H1 (cell line): ENCODE data around the gene C17orf107. TPM values are rescaled to one million over a fixed set of nuclear protein-coding genes. Genes with fewer than 3 reads are reported as not detected.
"Not testable (repeated sequence)": the region's sequence is repeated elsewhere in the genome, so short reads cannot be mapped to it uniquely, and the experiment has no call there.

Source experiments
- CTCF ChIA-PET: fragments of 300-600 bp; sonication (Branson Sonifier 250); formaldehyde crosslinking; loops from one replicate; lab custom pipeline; 2021; ENCODE audit not compliant: partially characterized antibody; lab: Charles Lee
- POLR2A ChIA-PET: fragments of 300-600 bp; sonication (Branson Sonifier 250); formaldehyde crosslinking; loops from one replicate; lab custom pipeline; 2021; ENCODE audit warnings: inconsistent platforms; ENCODE audit not compliant: partially characterized antibody; lab: Charles Lee
- DNase-seq, 2 experiments: peaks; one replicate each; pipeline versions ENCODE4 v3.0.0 to v3.0.0-alpha.2; 2010 to 2022; ENCODE audit warnings: low spot score in 2 of 2, low read depth in 1 of 2, mixed read lengths in 1 of 2
- FAIRE-seq: peaks from 2 replicates; lab custom pipeline; 2011; peaks lifted over from hg19 to GRCh38; lab: Jason Lieb, UNC
- H2AFZ ChIP-seq: 2 replicates; pipeline ENCODE4 v1.8.1; 2012; ENCODE audit warnings: low read length, inconsistent platforms
- H2AK5ac ChIP-seq: 2 replicates; pipeline ENCODE4 v1.6.1; 2013; ENCODE audit warnings: low read depth, low read length
- H2BK120ac ChIP-seq: replicated peaks from 2 replicates; pipeline ENCODE3; 2013; ENCODE audit warnings: low read depth, low read length, inconsistent platforms
- H2BK12ac ChIP-seq: 2 replicates; pipeline ENCODE4 v1.6.1; 2013; ENCODE audit warnings: low read depth, low read length
- H2BK15ac ChIP-seq: 2 replicates; pipeline ENCODE4 v1.6.1; 2013; ENCODE audit warnings: low read length
- H2BK20ac ChIP-seq: 2 replicates; pipeline ENCODE4 v1.6.1; 2013; ENCODE audit warnings: low read length
- H2BK5ac ChIP-seq: 2 replicates; pipeline ENCODE4 v1.6.1; 2013; ENCODE audit warnings: low read depth, low read length
- H3K14ac ChIP-seq: 2 replicates; pipeline ENCODE4 v1.6.1; 2013; ENCODE audit warnings: inconsistent platforms; ENCODE audit not compliant: insufficient read length
- H3K18ac ChIP-seq: 2 replicates; pipeline ENCODE4 v1.6.1; 2013; ENCODE audit warnings: low read length; ENCODE audit errors: extremely low read depth
- H3K23ac ChIP-seq: 2 replicates; pipeline ENCODE4 v1.6.1; 2013; ENCODE audit warnings: inconsistent platforms; ENCODE audit not compliant: insufficient read length
- H3K23me2 ChIP-seq: 2 replicates; pipeline ENCODE4 v1.6.1; 2013; ENCODE audit warnings: low read depth, low read length
- H3K27ac ChIP-seq: 2 replicates; pipeline ENCODE4 v1.6.1; 2011; ENCODE audit warnings: low read depth, low read length, inconsistent platforms
- H3K27me3 ChIP-seq, 4 experiments: replicated peaks in 1 of 4; 1 replicate in 1 of 4; 2 replicates in 3 of 4; pipeline versions ENCODE4 v1.6.1 to v1.8.1; 2011 to 2013; ENCODE audit warnings: low read length in 3 of 4, mild to moderate bottlenecking in 3 of 4, inconsistent platforms in 2 of 4, mixed read lengths in 2 of 4, moderate library complexity in 1 of 4; ENCODE audit not compliant: control insufficient read depth in 3 of 4, insufficient read depth in 3 of 4; ENCODE audit errors: extremely low read depth in 1 of 4
- H3K36me3 ChIP-seq, 4 experiments: 2 replicates each; pipeline versions ENCODE4 v1.6.1 to v1.8.1; 2011 to 2013; ENCODE audit warnings: mild to moderate bottlenecking in 4 of 4, low read length in 3 of 4, moderate library complexity in 2 of 4, control low read depth in 1 of 4, inconsistent platforms in 1 of 4; ENCODE audit not compliant: insufficient read depth in 4 of 4, control insufficient read depth in 2 of 4
- H3K4ac ChIP-seq: replicated peaks from 2 replicates; pipeline ENCODE3; 2013; ENCODE audit warnings: low read length, low read depth, mixed read lengths, inconsistent platforms; ENCODE audit not compliant: insufficient read length
- H3K4me1 ChIP-seq, 4 experiments: replicated peaks in 1 of 4; 1 replicate in 1 of 4; 2 replicates in 3 of 4; pipeline versions ENCODE4 v1.6.1 to v1.8.1; 2011 to 2013; ENCODE audit warnings: low read length in 3 of 4, inconsistent platforms in 2 of 4, mixed read lengths in 1 of 4; ENCODE audit not compliant: insufficient read depth in 4 of 4, control insufficient read depth in 3 of 4
- H3K4me2 ChIP-seq, 2 experiments: 2 replicates each; pipeline versions ENCODE4 v1.6.1 to v1.8.1; 2011 to 2013; ENCODE audit warnings: low read depth in 2 of 2, low read length in 2 of 2, control low read depth in 1 of 2, inconsistent platforms in 1 of 2, mild to moderate bottlenecking in 1 of 2; ENCODE audit not compliant: insufficient read depth in 1 of 2
- H3K4me3 ChIP-seq, 4 experiments: fragments of 200-600, 300-600 bp in 1 of 4; sonication (generic), shearing (Covaris generic), sonication (Bioruptor Twin) in 1 of 4; 2 replicates each; pipeline versions ENCODE4 v1.5.1 to v1.8.1; 2011 to 2016; ENCODE audit warnings: low read length in 4 of 4, low read depth in 3 of 4, control low read depth in 2 of 4, inconsistent platforms in 2 of 4, mild to moderate bottlenecking in 2 of 4, mixed read lengths in 1 of 4, moderate library complexity in 1 of 4; ENCODE audit not compliant: insufficient read depth in 2 of 4; ENCODE audit errors: extremely low read depth in 1 of 4
- H3K56ac ChIP-seq: replicated peaks from 2 replicates; pipeline ENCODE3; 2013; ENCODE audit warnings: low read depth, mild to moderate bottlenecking, mixed read lengths, low read length, inconsistent platforms; ENCODE audit not compliant: insufficient read length
- H3K79me1 ChIP-seq: 2 replicates; pipeline ENCODE4 v1.6.1; 2013; ENCODE audit warnings: low read depth, low read length, control low read depth
- H3K79me2 ChIP-seq, 2 experiments: 2 replicates each; pipeline versions ENCODE4 v1.6.1 to v1.8.1; 2012 to 2013; ENCODE audit warnings: low read length in 2 of 2, mild to moderate bottlenecking in 2 of 2, inconsistent platforms in 1 of 2; ENCODE audit not compliant: insufficient read depth in 2 of 2, control insufficient read depth in 1 of 2
- H3K9ac ChIP-seq, 4 experiments: replicated peaks in 1 of 4; 1 replicate in 1 of 4; 2 replicates in 3 of 4; pipeline versions ENCODE4 v1.6.1 to v1.8.1; 2011 to 2013; ENCODE audit warnings: low read depth in 3 of 4, low read length in 3 of 4, control low read depth in 2 of 4, mild to moderate bottlenecking in 2 of 4, moderate library complexity in 2 of 4, inconsistent platforms in 1 of 4; ENCODE audit errors: extremely low read depth in 1 of 4
- H3K9me3 ChIP-seq, 2 experiments: 2 replicates each; pipeline versions ENCODE4 v1.6.1 to v1.8.1; 2012 to 2013; ENCODE audit warnings: mild to moderate bottlenecking in 2 of 2, moderate library complexity in 2 of 2, control low read depth in 1 of 2, inconsistent platforms in 1 of 2, low read depth in 1 of 2, low read length in 1 of 2, mixed read lengths in 1 of 2; ENCODE audit not compliant: insufficient read depth in 2 of 2
- H4K20me1 ChIP-seq, 2 experiments: replicated peaks in 1 of 2; 2 replicates each; pipeline versions ENCODE3 to v1.8.1; 2011 to 2013; ENCODE audit warnings: inconsistent platforms in 2 of 2, low read length in 2 of 2, mild to moderate bottlenecking in 1 of 2; ENCODE audit not compliant: insufficient read depth in 2 of 2, control insufficient read depth in 1 of 2
- H4K5ac ChIP-seq: 2 replicates; pipeline ENCODE4 v1.6.1; 2013; ENCODE audit warnings: low read length, low read depth, mixed read lengths, inconsistent platforms; ENCODE audit not compliant: insufficient read length
- H4K8ac ChIP-seq: 2 replicates; pipeline ENCODE4 v1.8.0; 2013; ENCODE audit warnings: mild to moderate bottlenecking, moderate library complexity, low read length, inconsistent platforms; ENCODE audit not compliant: insufficient read depth; ENCODE audit errors: extremely low read depth
- H4K91ac ChIP-seq: replicated peaks from 2 replicates; pipeline ENCODE3; 2013; ENCODE audit warnings: low read length, mixed read lengths, inconsistent platforms; ENCODE audit not compliant: insufficient read length
- WGBS, 2 experiments: shearing (Covaris generic) in 1 of 2; methylation state at CpG; one replicate each; pipeline versions ENCODE4 v1.1.6 to v1.1.7; 2013 to 2015; ENCODE audit warnings: low lambda C conversion rate in 2 of 2, mixed read lengths in 2 of 2, inconsistent platforms in 1 of 2, low coverage in 1 of 2, missing lambda C conversion rate in 1 of 2; ENCODE audit not compliant: insufficient replicate concordance in 2 of 2, insufficient coverage in 1 of 2, insufficient read length in 1 of 2; ENCODE audit errors: extremely low coverage in 1 of 2, missing lambda C conversion rate in 1 of 2; 5-methylcytosine and 5-hydroxymethylcytosine counted together
- polyA plus RNA-seq, 7 experiments: library from polyadenylated mRNA; depleted of rRNA in 3 of 7; stranded (reverse) in 5 of 7; unstranded in 2 of 7; fragments of >200 nt in 5 of 7; fragments of 200-250 nt in 2 of 7; gene quantifications; 1 replicate in 5 of 7; 2 replicates in 1 of 7; 4 replicates in 1 of 7; pipeline versions ENCODE4 v1.2.1 to v1.2.3, GENCODE V29; 2011 to 2013; ENCODE audit warnings: missing spikeins in 2 of 7, mixed read lengths in 2 of 7
- total RNA-seq: library from RNA; stranded (reverse); fragmentation: NEBNext Ultra II Directional; extraction: Animal tissue kit (Norgen Biotek cat#: 25700); gene quantifications from 2 replicates; pipeline ENCODE4 v1.2.1, GENCODE V29; 2021

C17orf107 gene
- total and polyA plus RNA-seq, 2 of the 8 experiments (the other 6 are each of a cell fraction or from before 2014, with no cell fraction given): 0.39 to 0.45 TPM

GRCh38 chr17:4857347-4857746, 42.0 kb upstream of the C17orf107 start:
- peaks cover 12% of the 10 kb centered on the region for H3K79me1 ChIP-seq
- H3K4me3 ChIP-seq, H3K27me3 ChIP-seq, H3K23me2 ChIP-seq, FAIRE-seq, H3K36me3 ChIP-seq, H4K8ac ChIP-seq, H3K27ac ChIP-seq, H3K56ac ChIP-seq, H3K14ac ChIP-seq, H4K20me1 ChIP-seq, H4K5ac ChIP-seq, DNase-seq, H3K9me3 ChIP-seq, H3K9ac ChIP-seq, H2AFZ ChIP-seq, H3K23ac ChIP-seq: not testable (repeated sequence)
- H3K79me2 ChIP-seq: peaks cover 0 to 37% of the 10 kb centered on the region in 2 experiments; a peak in 2 of 4 replicates
- peak overlapping the region; percentile 51 to 54 for H3K4me2 ChIP-seq
- H3K18ac ChIP-seq: peak overlapping the region; percentile 62; the same call in 1 of the 2 replicates
- H2BK12ac ChIP-seq: peak overlapping the region; percentile 91; the same call in 1 of the 2 replicates
- ChIA-PET CTCF (interaction anchor here (0.7 to 3.5 kb wide), 12 partner anchors 10 to 291 kb away, joined by 3 to 15 read pairs (median 4); no protein-coding TSS in a partner anchor), POLR2A (interaction anchor here (0.7 to 2.8 kb wide), 10 partner anchors 7 to 492 kb away, joined by 3 to 15 read pairs (median 3); partner anchors contain the start of gene PFN1)
- peak overlapping the region; percentile 61 for H2BK120ac ChIP-seq
- peak overlapping the region; percentile 95; the same call in 1 of the 2 replicates for H2BK5ac ChIP-seq
- peak overlapping the region; percentile 93; the same call in 1 of the 2 replicates for H2AK5ac ChIP-seq
- peaks cover 26 to 46% (median 38%) of the 10 kb centered on the region in 4 experiments for H3K4me1 ChIP-seq
- peak overlapping the region; percentile 97 for H3K4ac ChIP-seq
- WGBS, 2 experiments: 72% methylated on average over 7 of the region's 7 CpGs; no CpG with 5 or more reads in 1 of the 2 experiments
- peak overlapping the region; percentile 95 for H2BK15ac ChIP-seq
- H2BK20ac ChIP-seq: peak overlapping the region; percentile 97
- peak overlapping the region; percentile 79 for H4K91ac ChIP-seq
